K562 (cell line): ENCODE measurements around the gene UBE2H. TPM values are rescaled to one million over a fixed set of nuclear protein-coding genes. Genes with fewer than 3 reads are reported as not detected.

Experiments used
- ATAC-seq: fragments of 200-7000 bp; cut with Tn5 transposase; 3 replicates; pipeline ENCODE4 v1.9.1; 2020; ENCODE audit warnings: moderate library complexity
- BruUV-seq: library from RNA; stranded (reverse); fragments of 400-500 nt; replicated peaks from 2 replicates; lab custom pipeline; 2021; lab: Mats Ljungman, UMichigan
- CTCF ChIA-PET: fragments of 300-600 bp; formaldehyde crosslinking; extraction: SDS; loops from one replicate; lab custom pipeline; 2021; ENCODE audit warnings: low intra/inter-chr PET ratio; lab: Yijun Ruan, JAX
- POLR2A ChIA-PET: fragments of 300-600, 350-650 bp; sonication (Branson Sonifier 250); formaldehyde crosslinking; extraction: SDS; loops from one replicate; lab custom pipeline; 2021; ENCODE audit warnings: antibody characterized with exemption, inconsistent platforms; lab: Yijun Ruan, JAX
- DNase-seq, 4 experiments: peaks; one replicate each; pipeline versions ENCODE4 v3.0.0 to v3.0.0-alpha.2; 2011 to 2018; ENCODE audit warnings: low spot score in 3 of 4, mixed read lengths in 3 of 4; ENCODE audit errors: extremely low read depth in 1 of 4
- FAIRE-seq: peaks from 2 replicates; lab custom pipeline; 2011; peaks lifted over from hg19 to GRCh38; lab: Jason Lieb, UNC
- H2AFZ ChIP-seq: 2 replicates; pipeline ENCODE4 v1.6.0; 2011; ENCODE audit warnings: low read depth, low read length, control low read depth, inconsistent platforms
- H3K27ac ChIP-seq: fragments of 200-600 bp; 3 replicates; pipeline ENCODE4 v1.8.0; 2011; ENCODE audit warnings: low read depth, mild to moderate bottlenecking, control low read depth, inconsistent platforms, low read length, moderate library complexity, mixed read lengths; ENCODE audit errors: extremely low read depth
- H3K27me3 ChIP-seq, 2 experiments: fragments of 300-600 bp in 1 of 2; 2 replicates in 1 of 2; 3 replicates in 1 of 2; pipeline versions ENCODE4 v1.6.0 to v1.8.0; 2011; ENCODE audit warnings: inconsistent platforms in 2 of 2, low read length in 2 of 2, mild to moderate bottlenecking in 1 of 2, mixed read lengths in 1 of 2, moderate library complexity in 1 of 2; ENCODE audit not compliant: control insufficient read depth in 2 of 2, insufficient read depth in 2 of 2
- H3K36me3 ChIP-seq: fragments of 300-600 bp; 3 replicates; pipeline ENCODE4 v1.8.0; 2011; ENCODE audit warnings: mild to moderate bottlenecking, low read length, inconsistent platforms; ENCODE audit not compliant: control insufficient read depth, insufficient read depth
- H3K4me1 ChIP-seq, 2 experiments: fragments of 200-600 bp in 1 of 2; replicated peaks in 1 of 2; 2 replicates in 1 of 2; 3 replicates in 1 of 2; pipeline versions ENCODE4 v1.5.1 to v1.8.0; 2011; ENCODE audit warnings: inconsistent platforms in 2 of 2, low read length in 2 of 2, mild to moderate bottlenecking in 1 of 2, mixed read lengths in 1 of 2, moderate library complexity in 1 of 2; ENCODE audit not compliant: control insufficient read depth in 2 of 2, insufficient read depth in 2 of 2
- H3K4me2 ChIP-seq: 2 replicates; pipeline ENCODE4 v1.6.1; 2011; ENCODE audit warnings: low read length, control low read depth, inconsistent platforms, mixed read lengths; ENCODE audit not compliant: insufficient read depth
- H3K4me3 ChIP-seq: fragments of 200-600 bp; sonication (generic), shearing (Covaris generic); 2 replicates; pipeline ENCODE4 v1.5.1; 2016; ENCODE audit warnings: control low read depth, inconsistent platforms
- H3K79me2 ChIP-seq: fragments of 200-600 bp; 3 replicates; pipeline ENCODE4 v1.8.0; 2011; ENCODE audit warnings: low read length, inconsistent platforms; ENCODE audit not compliant: control insufficient read depth, insufficient read depth
- H3K9ac ChIP-seq, 2 experiments: 2 replicates each; pipeline versions ENCODE4 v1.6.0 to v1.6.1; 2011; ENCODE audit warnings: low read depth in 2 of 2, low read length in 2 of 2, control low read depth in 1 of 2, inconsistent platforms in 1 of 2, mild to moderate bottlenecking in 1 of 2, mixed read lengths in 1 of 2; ENCODE audit not compliant: insufficient read depth in 1 of 2
- H3K9me1 ChIP-seq: one replicate; pipeline ENCODE4 v1.6.0; 2011; ENCODE audit warnings: inconsistent platforms, mild to moderate bottlenecking, low read length, moderate library complexity; ENCODE audit not compliant: control insufficient read depth, insufficient read depth
- H3K9me3 ChIP-seq: replicated peaks from 2 replicates; pipeline ENCODE4 v1.5.1; 2011; ENCODE audit warnings: low read depth, low read length, inconsistent platforms; ENCODE audit not compliant: control insufficient read depth, insufficient read depth
- H4K20me1 ChIP-seq: replicated peaks from 2 replicates; pipeline ENCODE4 v1.6.1; 2011; ENCODE audit warnings: low read length, inconsistent platforms, mixed read lengths; ENCODE audit not compliant: control insufficient read depth, insufficient read depth
- CBX3 ChIP-seq, 2 experiments: IDR thresholded peaks; 1 replicate in 1 of 2; 2 replicates in 1 of 2; pipeline ENCODE4 v1.6.1; 2012; ENCODE audit warnings: inconsistent platforms in 2 of 2, low read length in 2 of 2, borderline replicate concordance in 1 of 2, control low read depth in 1 of 2
- CTCF ChIP-seq, 3 experiments: IDR thresholded peaks in 2 of 3; conservative IDR thresholded peaks in 1 of 3; 2 replicates each; pipeline ENCODE4 v1.5.1; 2011 to 2012; ENCODE audit warnings: low read length in 3 of 3, mild to moderate bottlenecking in 3 of 3, control low read depth in 2 of 3, improper control_type of control experiment in 1 of 3, inconsistent platforms in 1 of 3, low read depth in 1 of 3, mixed read lengths in 1 of 3, moderate library complexity in 1 of 3; ENCODE audit not compliant: insufficient read depth in 2 of 3
- ELF2 ChIP-seq: fragments of 250-450 bp; sonication (Bioruptor Pico); IDR thresholded peaks from 2 replicates; pipeline ENCODE4 v1.5.0; 2021; ENCODE audit warnings: mild to moderate bottlenecking
- HMBOX1 ChIP-seq: sonication (generic); IDR thresholded peaks from 2 replicates; pipeline ENCODE4 v1.6.1; 2016
- MAX ChIP-seq: sonication (generic); formaldehyde crosslinking; IDR thresholded peaks from 2 replicates; pipeline ENCODE4 v1.9.0; 2022; ENCODE audit warnings: mild to moderate bottlenecking, missing genetic modification reagents
- PCBP1 ChIP-seq: fragments of 200-400 bp; formaldehyde crosslinking; IDR thresholded peaks from 2 replicates; pipeline ENCODE4 v1.6.1; 2018; ENCODE audit warnings: mild to moderate bottlenecking, low read depth, low read length; ENCODE audit not compliant: poor library complexity, severe bottlenecking
- PTBP1 ChIP-seq: fragments of 200-400 bp; formaldehyde crosslinking; IDR thresholded peaks from 2 replicates; pipeline ENCODE4 v1.6.1; 2017; ENCODE audit warnings: low read depth, low read length
- USF1 ChIP-seq: sonication (generic); formaldehyde crosslinking; IDR thresholded peaks from 2 replicates; pipeline ENCODE4 v1.9.0; 2022; ENCODE audit warnings: mild to moderate bottlenecking, missing genetic modification reagents
- ZBTB7A ChIP-seq: IDR thresholded peaks from 2 replicates; pipeline ENCODE4 v1.6.1; 2011; ENCODE audit warnings: low read depth, mild to moderate bottlenecking, low read length, moderate library complexity, borderline replicate concordance; ENCODE audit not compliant: control insufficient read depth
- ZNF408 ChIP-seq: fragments of 250-450 bp; sonication (Bioruptor Pico); IDR thresholded peaks from 2 replicates; pipeline ENCODE4 v1.4.0; 2020; ENCODE audit warnings: low read depth, mild to moderate bottlenecking, moderate library complexity
- ZNF561 ChIP-seq: fragments of 450-650 bp; formaldehyde crosslinking; conservative IDR thresholded peaks from 2 replicates; pipeline ENCODE4 v1.4.0; 2020; ENCODE audit warnings: mild to moderate bottlenecking, moderate library complexity
- WGBS: fragments of 100-300 bp; shearing (Covaris generic); methylation state at CpG from one replicate; pipeline ENCODE4 v1.1.6; 2016; ENCODE audit warnings: low coverage, mixed read lengths; ENCODE audit not compliant: insufficient coverage; ENCODE audit errors: missing lambda C conversion rate; 5-methylcytosine and 5-hydroxymethylcytosine counted together
- in situ Hi-C: fragments of 300-500 bp; cut with MboI; formaldehyde crosslinking; loops from 4 replicates; pipeline ENCODE4 v1.15.0; 2018; ENCODE audit warnings: inconsistent platforms, mixed read lengths
- intact Hi-C: fragments of 100-400 bp; cut with micrococcal nuclease; formaldehyde crosslinking; loops from 2 replicates; pipeline ENCODE4 v1.14.2; 2022
- polyA plus RNA-seq, 8 experiments: library from polyadenylated mRNA; depleted of rRNA in 4 of 8; stranded (reverse) in 5 of 8; unstranded in 3 of 8; fragments of >200 nt; fragmentation: Nextera tagmentation in 2 of 8; fragmentation: Illumina TruSeq in 1 of 8; extraction: Ambion mirVana in 2 of 8; extraction: Trizol in 1 of 8; gene quantifications; 2 replicates each; pipeline versions ENCODE4 v1.2.1 to v1.2.3, GENCODE V29; 2011 to 2014; ENCODE audit warnings: inconsistent platforms in 1 of 8, missing spikeins in 1 of 8
- total RNA-seq, 7 experiments: library from RNA; depleted of rRNA in 6 of 7; stranded (reverse); fragments of >200 nt in 6 of 7; fragmentation: Illumina TruSeq in 2 of 7; extraction: Trizol in 2 of 7; gene quantifications; 2 replicates each; pipeline versions ENCODE4 v1.2.1 to v1.2.3, GENCODE V29; 2011 to 2021; ENCODE audit warnings: low replicate concordance in 1 of 7
- TF ChIP-seq, protein P1 (sequence below): sonication (generic); formaldehyde crosslinking; IDR thresholded peaks from 2 replicates; pipeline ENCODE4 v1.8.1; 2023; ENCODE audit warnings: mild to moderate bottlenecking, missing genetic modification reagents

Gene UBE2H
- total and polyA plus RNA-seq, 9 of the 15 experiments (the other 6 are each of a cell fraction or from before 2014, with no cell fraction given), result 6.3 to 33.0 (median 13.3) TPM

DNA sequence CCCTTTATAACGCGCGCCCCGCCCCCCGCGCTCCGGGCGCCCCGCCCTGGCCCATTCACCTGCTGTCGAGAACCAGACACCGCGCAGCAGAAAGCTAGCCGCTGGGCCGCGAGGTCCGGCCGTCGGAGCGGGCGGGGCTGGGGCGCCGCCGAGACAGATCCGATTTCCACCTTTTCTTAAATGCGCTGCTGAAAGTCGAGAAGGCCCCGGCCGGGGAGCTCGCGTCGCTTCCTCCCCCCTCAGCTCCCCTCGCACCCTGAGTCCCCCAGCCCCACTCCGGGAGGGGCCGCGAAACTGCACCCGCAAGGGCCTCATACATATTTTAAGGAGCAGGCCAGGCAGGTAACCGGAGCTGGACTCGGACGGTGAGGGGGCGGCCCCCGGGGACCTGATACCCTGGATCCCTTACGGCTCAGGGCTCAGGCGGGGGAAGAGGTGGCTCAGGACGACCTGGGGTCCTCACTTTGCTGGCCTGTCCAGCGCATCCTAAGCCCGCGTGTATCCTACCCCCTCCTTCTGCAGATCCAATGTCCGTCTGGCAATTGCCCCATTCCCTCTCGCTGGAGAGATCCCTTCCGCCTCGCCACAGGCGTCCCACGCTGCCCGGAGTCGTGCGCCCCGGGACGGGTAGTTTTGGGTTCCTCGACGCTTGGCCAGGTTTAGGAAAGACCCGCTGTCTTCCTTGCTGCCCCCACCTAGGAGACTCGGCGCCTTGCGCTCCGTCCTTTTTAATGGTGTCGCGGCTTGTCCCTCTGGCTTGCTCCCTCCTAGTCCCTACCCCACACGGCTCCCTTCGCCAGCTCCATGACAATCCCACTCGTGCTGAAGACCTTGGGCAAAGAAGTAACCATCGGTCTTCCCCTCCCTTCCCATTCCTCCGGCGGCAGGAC is 170.6 kb downstream of the UBE2H start:
- peaks cover 13 to 79% of the 10 kb centered on the region in 2 experiments; a peak in 3 of 5 replicates for H3K4me1 ChIP-seq
- no peaks in the 10 kb centered on the region; the same call in 1 of the 2 replicates for H4K20me1 ChIP-seq
- peaks cover 19% of the 10 kb centered on the region; the same call in 2 of the 3 replicates for H3K79me2 ChIP-seq
- WGBS, result 86% methylated on average over 67 of the region's 73 CpGs
- no peaks in the 10 kb centered on the region for H3K9me1 ChIP-seq
- no peak for ATAC-seq
- H3K27me3 ChIP-seq, result no peaks in the 10 kb centered on the region
- peak in 1 of 4 experiments; percentile 57 for DNase-seq
- intact Hi-C loops, result no loop called here
- no peak overlapping the region for H3K4me2 ChIP-seq
- no peaks in the 10 kb centered on the region for H3K9me3 ChIP-seq
- FAIRE-seq, result no peak
- POLR2A ChIA-PET, result no interaction called here
- no peak overlapping the region for H3K27ac ChIP-seq
- H3K4me3 ChIP-seq, result no peak overlapping the region
- TF ChIP-seq HMBOX1, result no peak
- TF ChIP-seq ZNF561, result no peak
- TF ChIP-seq, protein P1, sequence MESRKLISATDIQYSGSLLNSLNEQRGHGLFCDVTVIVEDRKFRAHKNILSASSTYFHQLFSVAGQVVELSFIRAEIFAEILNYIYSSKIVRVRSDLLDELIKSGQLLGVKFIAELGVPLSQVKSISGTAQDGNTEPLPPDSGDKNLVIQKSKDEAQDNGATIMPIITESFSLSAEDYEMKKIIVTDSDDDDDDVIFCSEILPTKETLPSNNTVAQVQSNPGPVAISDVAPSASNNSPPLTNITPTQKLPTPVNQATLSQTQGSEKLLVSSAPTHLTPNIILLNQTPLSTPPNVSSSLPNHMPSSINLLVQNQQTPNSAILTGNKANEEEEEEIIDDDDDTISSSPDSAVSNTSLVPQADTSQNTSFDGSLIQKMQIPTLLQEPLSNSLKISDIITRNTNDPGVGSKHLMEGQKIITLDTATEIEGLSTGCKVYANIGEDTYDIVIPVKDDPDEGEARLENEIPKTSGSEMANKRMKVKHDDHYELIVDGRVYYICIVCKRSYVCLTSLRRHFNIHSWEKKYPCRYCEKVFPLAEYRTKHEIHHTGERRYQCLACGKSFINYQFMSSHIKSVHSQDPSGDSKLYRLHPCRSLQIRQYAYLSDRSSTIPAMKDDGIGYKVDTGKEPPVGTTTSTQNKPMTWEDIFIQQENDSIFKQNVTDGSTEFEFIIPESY, result peak; percentile 98
- peak in 1 of 2 experiments; percentile 45; a peak in 1 of 3 replicates for TF ChIP-seq CBX3 (IDR thresholded peaks at IDR 0.05; ENCODE audit: borderline replicate concordance in 1 of 2, low read length in 2 of 2)
- TF ChIP-seq ZNF408 (CRISPR knock-in tag), result 0 out of 2 replicates have a peak, but pooled peaks have one; percentile 42
- no peak for TF ChIP-seq CTCF (IDR thresholded peaks at IDR 0.05 in 2 of 3, conservative IDR thresholded peaks at IDR 0.05 in 1 of 3; ENCODE audit: insufficient read depth in 2 of 3, low read depth in 1 of 3, low read length in 3 of 3)
- TF ChIP-seq USF1, result no peak
- TF ChIP-seq PTBP1, result no peak
- 0 out of 2 replicates have a peak, but pooled peaks have one; percentile 32 for TF ChIP-seq ZBTB7A
- TF ChIP-seq ELF2 (CRISPR knock-in tag), result no peak
- TF ChIP-seq MAX, result 0 out of 2 replicates have a peak, but pooled peaks have one; percentile 12
- TF ChIP-seq PCBP1, result peak; percentile 70
- TF ChIP-seq, all 486 proteins: peak for 6
- in situ Hi-C loops, result no loop called here
- CTCF ChIA-PET, result interaction anchor here (0.7 kb wide), 1 partner anchor 1721 kb away, joined by 3 read pairs; no protein-coding TSS in a partner anchor
- H3K9ac ChIP-seq, result no peak overlapping the region
- BruUV-seq, result no TSS peak
- no peak overlapping the region for H2AFZ ChIP-seq
- H3K36me3 ChIP-seq, result no peaks in the 10 kb centered on the region
